T-helper 2 cell treated with Interferon-gamma antibody and Interleukin-4, amounts not matched to agents 5 μg/mL and 100 μg/mL, for 36 hours (primary cell): ENCODE measurements around the gene NPLOC4.
A peak's percentile ranks its signal among the peaks of the same experiment; 100 is the strongest.

ENCODE experiments used
- DNase-seq: peaks from one replicate; pipeline ENCODE4 v3.0.0; 2021; ENCODE audit warnings: low spot score
- H3K27ac Mint-ChIP-seq: one replicate; pipeline ENCODE4 v1.8.0; 2021; ENCODE audit warnings: mild to moderate bottlenecking, mixed read lengths
- H3K27me3 Mint-ChIP-seq: one replicate; pipeline ENCODE4 v1.8.0; 2021; ENCODE audit warnings: low read depth, mixed read lengths
- H3K36me3 Mint-ChIP-seq: one replicate; pipeline ENCODE4 v1.8.0; 2021; ENCODE audit warnings: low read depth, mixed read lengths
- H3K4me1 Mint-ChIP-seq: one replicate; pipeline ENCODE4 v1.8.0; 2021; ENCODE audit warnings: low read depth, mixed read lengths
- H3K4me3 Mint-ChIP-seq: one replicate; pipeline ENCODE4 v1.8.0; 2022; ENCODE audit warnings: mild to moderate bottlenecking, moderate library complexity, mixed read lengths
- H3K9me3 Mint-ChIP-seq: one replicate; pipeline ENCODE4 v1.8.0; 2021; ENCODE audit warnings: mixed read lengths

NPLOC4 gene

DNA sequence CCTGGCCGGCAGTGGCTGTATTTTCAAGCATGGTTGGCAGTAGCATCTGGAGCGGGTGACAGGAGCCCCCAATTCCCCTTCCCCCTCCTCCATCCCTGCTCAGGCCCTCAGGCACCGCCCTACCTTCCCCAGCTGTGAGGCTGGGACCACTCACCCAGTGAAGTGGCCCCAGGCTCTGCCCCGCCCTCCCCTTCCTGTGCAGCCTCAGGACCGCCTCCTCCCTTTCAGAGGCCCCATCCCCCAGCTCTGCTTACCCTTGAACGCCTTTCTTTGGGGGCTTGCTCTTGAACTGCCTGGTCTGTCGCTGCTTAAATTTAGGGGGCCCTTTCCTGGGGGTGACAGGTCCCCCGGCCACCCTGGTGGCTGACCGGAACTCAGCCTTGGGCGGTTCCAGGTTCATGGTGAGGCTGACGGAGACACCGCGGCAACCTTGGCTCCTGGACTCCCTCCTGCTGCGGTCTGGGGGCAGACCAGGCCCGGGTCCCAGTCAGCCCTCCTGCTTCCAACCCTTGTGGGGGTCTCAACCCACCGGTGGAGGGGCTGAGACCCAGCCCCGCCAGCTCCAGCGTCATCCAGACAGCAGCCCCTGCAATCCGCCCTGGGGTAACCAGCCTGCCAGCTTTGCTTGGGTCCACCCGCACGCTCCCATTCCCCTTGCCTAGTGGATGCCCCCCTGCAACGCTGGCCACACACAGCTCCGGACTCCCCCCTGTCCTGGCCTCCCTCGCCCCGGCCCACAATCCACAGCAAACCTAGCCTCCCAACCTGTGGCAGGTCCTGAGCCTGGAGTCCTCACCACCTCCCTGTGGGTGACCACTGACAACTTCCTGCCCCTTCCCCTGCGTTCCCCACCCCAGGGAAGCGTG, 16.2 kb upstream of the NPLOC4 start:
- no peak for DNase-seq
- H3K27me3 Mint-ChIP-seq = peaks cover 11% of the 10 kb centered on the region
- no peaks in the 10 kb centered on the region for H3K36me3 Mint-ChIP-seq
- H3K4me3 Mint-ChIP-seq = peak overlapping the region; percentile 85
- H3K27ac Mint-ChIP-seq = peak overlapping the region; percentile 84
- peaks cover 16% of the 10 kb centered on the region for H3K4me1 Mint-ChIP-seq
- no peaks in the 10 kb centered on the region for H3K9me3 Mint-ChIP-seq

GRCh38 chr17:81651692-81652091, 14.8 kb upstream of the NPLOC4 start:
- Mint-ChIP-seq H3K4me3 (peak overlapping the region; percentile 5), H3K9me3 (no peaks in the 10 kb centered on the region), H3K4me1 (peaks cover 9% of the 10 kb centered on the region), H3K27ac (no peak overlapping the region), H3K36me3 (no peaks in the 10 kb centered on the region), H3K27me3 (peaks cover 21% of the 10 kb centered on the region)
- no peak for DNase-seq

- no peak overlapping the region for H3K4me3 Mint-ChIP-seq
- H3K4me1 Mint-ChIP-seq = peaks cover 8% of the 10 kb centered on the region
- H3K36me3 Mint-ChIP-seq = no peaks in the 10 kb centered on the region
- DNase-seq = no peak
- H3K27ac Mint-ChIP-seq = no peak overlapping the region
- peaks cover 22% of the 10 kb centered on the region for H3K27me3 Mint-ChIP-seq
- H3K9me3 Mint-ChIP-seq = no peaks in the 10 kb centered on the region
Measured at GRCh38 chr17:81650951-81651350, 14.0 kb upstream of the NPLOC4 start.

GRCh38 chr17:81648707-81649085, 11.8 kb upstream of the NPLOC4 start:
- no peak for DNase-seq
- H3K36me3 Mint-ChIP-seq = no peaks in the 10 kb centered on the region
- H3K4me1 Mint-ChIP-seq = peaks cover 5% of the 10 kb centered on the region
- no peak overlapping the region for H3K27ac Mint-ChIP-seq
- peaks cover 22% of the 10 kb centered on the region for H3K27me3 Mint-ChIP-seq
- no peaks in the 10 kb centered on the region for H3K9me3 Mint-ChIP-seq
- no peak overlapping the region for H3K4me3 Mint-ChIP-seq

- Mint-ChIP-seq H3K4me1 (peaks cover 2% of the 10 kb centered on the region), H3K27ac (no peak overlapping the region), H3K27me3 (peaks cover 22% of the 10 kb centered on the region), H3K36me3 (no peaks in the 10 kb centered on the region), H3K4me3 (no peak overlapping the region), H3K9me3 (no peaks in the 10 kb centered on the region)
- DNase-seq = no peak
Measured at GRCh38 chr17:81648013-81648706, 11.2 kb upstream of the NPLOC4 start.

- Mint-ChIP-seq H3K4me3 (no peak overlapping the region), H3K27ac (no peak overlapping the region), H3K27me3 (peaks cover 22% of the 10 kb centered on the region), H3K36me3 (no peaks in the 10 kb centered on the region), H3K4me1 (no peaks in the 10 kb centered on the region), H3K9me3 (no peaks in the 10 kb centered on the region)
- no peak for DNase-seq
Measured at GRCh38 chr17:81647640-81648012, 10.7 kb upstream of the NPLOC4 start.

- H3K36me3 Mint-ChIP-seq = no peaks in the 10 kb centered on the region
- H3K4me3 Mint-ChIP-seq = no peak overlapping the region
- DNase-seq = no peak
- no peaks in the 10 kb centered on the region for H3K4me1 Mint-ChIP-seq
- no peak overlapping the region for H3K27ac Mint-ChIP-seq
- H3K9me3 Mint-ChIP-seq = no peaks in the 10 kb centered on the region
- peaks cover 22% of the 10 kb centered on the region for H3K27me3 Mint-ChIP-seq
Measured at GRCh38 chr17:81646869-81647600, 10.1 kb upstream of the NPLOC4 start.

DNA sequence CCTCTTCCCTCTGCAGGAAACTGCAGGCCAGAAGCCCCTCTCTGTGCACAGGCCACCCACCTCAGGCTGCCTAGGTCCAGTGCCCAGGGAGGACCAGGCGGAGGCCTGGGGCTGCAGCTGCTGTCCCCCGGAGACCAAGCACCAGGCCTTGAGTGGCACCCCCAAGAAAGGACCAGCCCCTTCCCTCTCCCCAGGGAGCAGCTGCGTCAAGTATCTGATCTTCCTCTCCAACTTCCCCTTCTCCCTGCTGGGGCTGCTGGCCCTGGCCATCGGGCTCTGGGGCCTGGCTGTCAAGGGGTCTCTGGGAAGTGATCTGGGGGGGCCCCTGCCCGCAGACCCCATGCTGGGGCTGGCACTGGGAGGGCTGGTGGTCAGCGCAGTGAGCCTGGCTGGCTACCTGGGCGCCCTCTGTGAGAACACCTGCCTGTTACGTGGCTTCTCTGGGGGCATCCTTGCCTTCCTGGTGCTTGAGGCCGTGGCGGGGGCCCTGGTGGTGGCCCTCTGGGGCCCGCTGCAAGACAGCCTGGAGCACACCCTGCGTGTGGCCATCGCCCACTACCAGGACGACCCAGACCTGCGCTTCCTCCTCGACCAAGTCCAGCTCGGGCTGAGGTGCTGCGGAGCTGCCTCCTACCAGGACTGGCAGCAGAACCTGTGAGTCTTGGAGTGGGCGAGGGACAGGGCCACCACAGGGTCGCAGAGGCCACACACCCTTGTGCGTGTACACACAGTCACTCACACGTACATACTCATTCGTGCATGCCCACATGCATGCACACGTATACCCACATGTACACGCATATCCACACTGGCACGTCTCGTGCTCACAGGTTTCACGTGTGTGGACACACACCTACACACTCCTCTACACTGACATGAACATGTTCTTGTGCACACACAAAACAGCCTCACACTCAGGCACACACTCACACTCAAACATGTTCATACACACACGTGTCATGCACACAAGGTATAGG, 8.4 kb upstream of the NPLOC4 start:
- H3K36me3 Mint-ChIP-seq = no peaks in the 10 kb centered on the region
- no peaks in the 10 kb centered on the region for H3K9me3 Mint-ChIP-seq
- no peaks in the 10 kb centered on the region for H3K4me1 Mint-ChIP-seq
- no peak overlapping the region for H3K4me3 Mint-ChIP-seq
- no peak for DNase-seq
- no peak overlapping the region for H3K27ac Mint-ChIP-seq
- H3K27me3 Mint-ChIP-seq = peaks cover 22% of the 10 kb centered on the region

- Mint-ChIP-seq H3K36me3 (no peaks in the 10 kb centered on the region), H3K4me3 (no peak overlapping the region), H3K4me1 (no peaks in the 10 kb centered on the region), H3K9me3 (no peaks in the 10 kb centered on the region), H3K27me3 (peaks cover 18% of the 10 kb centered on the region), H3K27ac (no peak overlapping the region)
- DNase-seq = no peak
Measured at GRCh38 chr17:81644496-81644895, 7.6 kb upstream of the NPLOC4 start.

DNA sequence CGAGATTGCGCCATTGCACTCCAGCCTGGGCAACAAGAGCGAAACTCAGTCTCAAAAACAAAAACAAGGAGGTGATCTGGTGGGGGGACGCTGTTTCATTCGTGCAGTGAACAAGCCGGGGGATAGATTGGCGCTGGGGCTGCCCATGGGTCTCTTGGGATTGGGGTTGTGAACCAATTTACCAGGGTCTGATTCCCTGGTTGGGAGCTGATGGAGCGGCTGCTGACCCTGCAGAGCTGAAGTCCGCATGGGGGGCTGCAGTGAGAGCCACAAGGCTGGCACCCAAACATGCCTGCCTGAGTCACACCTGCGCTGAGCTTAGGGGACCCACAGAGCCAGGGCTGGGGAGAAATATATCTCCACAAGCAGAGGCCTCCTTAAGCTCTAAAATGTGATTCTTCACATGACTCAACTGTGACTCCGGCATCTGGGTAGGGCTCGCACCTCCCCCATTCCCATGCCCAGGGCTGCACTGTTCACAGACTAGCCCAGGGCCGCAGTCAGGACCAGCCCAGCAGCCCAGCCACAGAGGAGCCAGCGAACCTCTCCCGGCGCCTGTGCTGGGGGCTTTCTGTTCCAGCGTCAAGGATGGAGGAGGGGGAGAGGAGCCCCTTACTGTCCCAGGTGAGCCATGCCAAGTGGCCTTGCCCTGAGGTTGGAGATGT, 5.0 kb upstream of the NPLOC4 start:
- no peaks in the 10 kb centered on the region for H3K9me3 Mint-ChIP-seq
- DNase-seq = no peak
- H3K27ac Mint-ChIP-seq = no peak overlapping the region
- no peaks in the 10 kb centered on the region for H3K4me1 Mint-ChIP-seq
- H3K27me3 Mint-ChIP-seq = peaks cover 4% of the 10 kb centered on the region
- no peak overlapping the region for H3K4me3 Mint-ChIP-seq
- no peaks in the 10 kb centered on the region for H3K36me3 Mint-ChIP-seq

DNA sequence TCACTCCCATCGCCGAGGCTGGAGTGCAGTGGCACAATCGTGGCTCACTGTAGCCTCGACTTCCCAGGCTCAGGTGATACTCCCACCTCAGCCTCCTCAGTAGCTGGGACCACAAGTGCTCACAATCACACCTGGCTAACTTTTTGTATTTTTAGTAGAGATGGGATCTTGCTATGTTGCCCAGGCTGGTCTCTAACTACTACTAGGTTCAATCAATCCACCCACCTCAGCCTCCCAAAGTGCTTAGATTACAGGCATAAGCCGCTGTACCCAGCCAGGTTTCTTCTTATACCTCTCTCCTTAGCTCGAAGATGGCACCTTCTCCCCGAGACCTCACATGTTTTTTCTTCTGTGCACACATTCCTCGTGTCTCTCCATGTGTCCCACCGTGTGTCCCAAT, 3.1 kb upstream of the NPLOC4 start:
- Mint-ChIP-seq H3K9me3 (no peaks in the 10 kb centered on the region), H3K4me3 (no peak overlapping the region), H3K27ac (no peak overlapping the region), H3K27me3 (no peaks in the 10 kb centered on the region), H3K4me1 (peaks cover 8% of the 10 kb centered on the region), H3K36me3 (peaks cover 4% of the 10 kb centered on the region)
- DNase-seq = no peak

DNA sequence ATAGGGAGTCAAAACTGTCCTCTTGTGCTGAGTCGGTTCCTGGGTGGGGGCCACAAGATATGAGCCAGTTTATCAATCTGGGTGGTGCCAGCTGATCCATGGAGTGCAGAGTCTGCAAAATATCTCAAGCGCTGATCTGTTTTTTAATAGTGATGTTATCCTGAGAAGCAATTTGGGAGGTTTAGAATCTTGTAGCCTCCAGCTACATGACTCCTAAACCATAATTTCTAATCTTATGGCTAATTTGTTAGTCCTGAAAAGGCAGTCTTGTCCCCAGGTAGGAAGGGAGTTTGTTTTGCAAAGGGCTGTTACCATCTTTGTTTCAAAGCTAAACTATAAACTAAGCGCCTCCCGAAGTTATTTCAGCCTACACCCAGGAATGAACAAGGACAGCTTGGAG, 1.8 kb upstream of the NPLOC4 start:
- peak overlapping the region; percentile 30 for H3K4me3 Mint-ChIP-seq
- DNase-seq = no peak
- peaks cover 4% of the 10 kb centered on the region for H3K36me3 Mint-ChIP-seq
- H3K4me1 Mint-ChIP-seq = peaks cover 8% of the 10 kb centered on the region
- no peaks in the 10 kb centered on the region for H3K9me3 Mint-ChIP-seq
- no peak overlapping the region for H3K27ac Mint-ChIP-seq
- no peaks in the 10 kb centered on the region for H3K27me3 Mint-ChIP-seq

GRCh38 chr17:81635973-81636504, 873 bp downstream of the NPLOC4 start:
- H3K36me3 Mint-ChIP-seq = peaks cover 12% of the 10 kb centered on the region
- H3K4me1 Mint-ChIP-seq = peaks cover 11% of the 10 kb centered on the region
- peak overlapping the region; percentile 99 for H3K4me3 Mint-ChIP-seq
- no peak for DNase-seq
- H3K27me3 Mint-ChIP-seq = no peaks in the 10 kb centered on the region
- peak overlapping the region; percentile 92 for H3K27ac Mint-ChIP-seq
- H3K9me3 Mint-ChIP-seq = no peaks in the 10 kb centered on the region
